Measurements from ENCODE around the gene FBXO42.

Gene FBXO42

GRCh38 chr1:16321176-16321867 is 31.0 kb downstream of the FBXO42 start:
- in situ Hi-C loops (cut with MboI; ENCODE audit: low pct_unique_long_range_greater_than_20kb, low sequenced_read_pairs, unreplicated experiment), result no loop called here
- DNase-seq (ENCODE audit: low spot score), result no peak
- TF ChIP-seq CTCF (IDR thresholded peaks at IDR 0.05; ENCODE audit: extremely low read depth, insufficient read depth, missing control alignments), result no peak

GRCh38 chr1:16318555-16318954 is 33.7 kb downstream of the FBXO42 start:
- TF ChIP-seq CTCF (IDR thresholded peaks at IDR 0.05; ENCODE audit: extremely low read depth, insufficient read depth, missing control alignments), result no peak
- in situ Hi-C loops (cut with MboI; ENCODE audit: low pct_unique_long_range_greater_than_20kb, low sequenced_read_pairs, unreplicated experiment), result no loop called here
- DNase-seq (ENCODE audit: low spot score), result no peak

GRCh38 chr1:16315437-16315836 is 36.8 kb downstream of the FBXO42 start:
- no peak for TF ChIP-seq CTCF (IDR thresholded peaks at IDR 0.05; ENCODE audit: extremely low read depth, insufficient read depth, missing control alignments)
- in situ Hi-C loops (cut with MboI; ENCODE audit: low pct_unique_long_range_greater_than_20kb, low sequenced_read_pairs, unreplicated experiment), result no loop called here
- no peak for DNase-seq (ENCODE audit: low spot score)

- TF ChIP-seq CTCF (IDR thresholded peaks at IDR 0.05; ENCODE audit: extremely low read depth, insufficient read depth, missing control alignments), result no peak
These were observed 45.1 kb downstream of the FBXO42 start for GRCh38 chr1:16307222-16307621.

GRCh38 chr1:16302709-16303627 is 49.3 kb downstream of the FBXO42 start:
- in situ Hi-C loops (cut with MboI; ENCODE audit: low pct_unique_long_range_greater_than_20kb, low sequenced_read_pairs, unreplicated experiment), result no loop called here
- no peak for DNase-seq (ENCODE audit: low spot score)
- TF ChIP-seq CTCF (IDR thresholded peaks at IDR 0.05; ENCODE audit: extremely low read depth, insufficient read depth, missing control alignments), result no peak

More at GRCh38 chr1:16307222-16307621, 45.1 kb downstream of the FBXO42 start:
- DNase-seq (ENCODE audit: low spot score), result no peak
- in situ Hi-C loops (cut with MboI; ENCODE audit: low pct_unique_long_range_greater_than_20kb, low sequenced_read_pairs, unreplicated experiment), result no loop called here

- no peak for TF ChIP-seq CTCF (IDR thresholded peaks at IDR 0.05; ENCODE audit: extremely low read depth, insufficient read depth, missing control alignments)
- in situ Hi-C loops (cut with MboI; ENCODE audit: low pct_unique_long_range_greater_than_20kb, low sequenced_read_pairs, unreplicated experiment), result no loop called here
- no peak for DNase-seq (ENCODE audit: low spot score)
These were observed 51.8 kb downstream of the FBXO42 start for GRCh38 chr1:16300436-16300835.
